MCF 10A (cell line): Measurements from ENCODE around the gene KIAA0825. TPM values are rescaled to one million over a fixed set of nuclear protein-coding genes. Genes with fewer than 3 reads are reported as not detected.

Experiments used
- BruUV-seq: library from RNA; stranded (reverse); fragments of 400-500 nt; replicated peaks from 2 replicates; lab custom pipeline; 2021; lab: Mats Ljungman, UMichigan
- CTCF ChIA-PET: fragments of 300-600 bp; sonication (Branson Sonifier 250); formaldehyde crosslinking; extraction: SDS; loops from one replicate; lab custom pipeline; 2021; ENCODE audit warnings: antibody characterized with exemption, inconsistent platforms; lab: Yijun Ruan, JAX
- POLR2A ChIA-PET: fragments of 300-600, 350-650 bp; sonication (Branson Sonifier 250); formaldehyde crosslinking; extraction: SDS; loops from one replicate; lab custom pipeline; 2020; ENCODE audit warnings: antibody characterized with exemption, inconsistent platforms; lab: Yijun Ruan, JAX
- DNase-seq: peaks from one replicate; pipeline ENCODE4 v3.0.0-alpha.2; 2018; ENCODE audit not compliant: unreplicated experiment
- H3K27ac Mint-ChIP-seq: one replicate; pipeline ENCODE4 v1.8.0; 2022; ENCODE audit warnings: mild to moderate bottlenecking, low read depth, mixed read lengths; ENCODE audit not compliant: unreplicated experiment
- H3K27me3 Mint-ChIP-seq: one replicate; pipeline ENCODE4 v1.8.0; 2022; ENCODE audit warnings: mixed read lengths; ENCODE audit not compliant: insufficient read depth, unreplicated experiment
- H3K36me3 Mint-ChIP-seq: one replicate; pipeline ENCODE4 v1.8.0; 2022; ENCODE audit warnings: mild to moderate bottlenecking, moderate library complexity, mixed read lengths; ENCODE audit not compliant: insufficient read depth, unreplicated experiment
- H3K4me1 Mint-ChIP-seq: one replicate; pipeline ENCODE4 v1.8.0; 2022; ENCODE audit warnings: mixed read lengths; ENCODE audit not compliant: insufficient read depth, unreplicated experiment
- H3K4me3 Mint-ChIP-seq: one replicate; pipeline ENCODE4 v1.8.0; 2022; ENCODE audit warnings: mild to moderate bottlenecking, moderate library complexity, mixed read lengths; ENCODE audit not compliant: unreplicated experiment
- H3K9me3 Mint-ChIP-seq: one replicate; pipeline ENCODE4 v1.8.0; 2022; ENCODE audit warnings: mixed read lengths; ENCODE audit not compliant: unreplicated experiment
- intact Hi-C: fragments of 100-400 bp; cut with micrococcal nuclease; formaldehyde crosslinking; loops from 2 replicates; pipeline ENCODE4 v1.14.1; 2022
- total RNA-seq: library from RNA; stranded (reverse); gene quantifications from 2 replicates; pipeline ENCODE4 v1.2.3, GENCODE V29; 2022
- TF ChIP-seq, protein P1 (sequence below): fragments of 200-600 bp; IDR thresholded peaks from one replicate; pipeline ENCODE4 v1.8.0; 2022; ENCODE audit warnings: antibody characterized with exemption, mild to moderate bottlenecking; ENCODE audit not compliant: unreplicated experiment

The KIAA0825 gene
- total RNA-seq, 1 experiment from 2014 or later = 2.1 TPM

DNA sequence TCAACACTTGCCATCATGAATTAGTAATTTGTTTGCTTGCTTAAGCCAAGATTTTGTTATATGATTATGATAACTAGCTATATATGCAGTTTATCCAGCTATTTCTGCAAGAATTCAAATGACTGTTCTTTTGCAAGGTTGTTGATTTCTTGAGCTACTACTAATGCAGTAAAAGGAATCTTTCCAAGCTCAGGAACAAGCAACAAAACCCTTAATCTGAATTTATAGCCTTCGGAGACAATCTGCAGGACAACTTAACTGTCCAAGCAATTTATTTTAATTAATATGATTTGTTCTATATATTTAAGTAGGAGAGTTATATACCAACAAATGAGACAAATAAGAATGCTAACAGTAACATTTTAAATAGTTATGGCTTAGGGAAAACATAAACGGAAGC is 450.3 kb downstream of the KIAA0825 start:
- no peaks in the 10 kb centered on the region for H3K4me1 Mint-ChIP-seq
- no peak overlapping the region for H3K27ac Mint-ChIP-seq
- CTCF ChIA-PET = no interaction called here
- intact Hi-C loops = no loop called here
- no peak overlapping the region for H3K4me3 Mint-ChIP-seq
- H3K9me3 Mint-ChIP-seq = peaks cover 8% of the 10 kb centered on the region
- POLR2A ChIA-PET = interaction anchor here (0.7 kb wide), 1 partner anchor 727 kb away, joined by 3 read pairs; no protein-coding TSS in a partner anchor
- TF ChIP-seq, protein P1, sequence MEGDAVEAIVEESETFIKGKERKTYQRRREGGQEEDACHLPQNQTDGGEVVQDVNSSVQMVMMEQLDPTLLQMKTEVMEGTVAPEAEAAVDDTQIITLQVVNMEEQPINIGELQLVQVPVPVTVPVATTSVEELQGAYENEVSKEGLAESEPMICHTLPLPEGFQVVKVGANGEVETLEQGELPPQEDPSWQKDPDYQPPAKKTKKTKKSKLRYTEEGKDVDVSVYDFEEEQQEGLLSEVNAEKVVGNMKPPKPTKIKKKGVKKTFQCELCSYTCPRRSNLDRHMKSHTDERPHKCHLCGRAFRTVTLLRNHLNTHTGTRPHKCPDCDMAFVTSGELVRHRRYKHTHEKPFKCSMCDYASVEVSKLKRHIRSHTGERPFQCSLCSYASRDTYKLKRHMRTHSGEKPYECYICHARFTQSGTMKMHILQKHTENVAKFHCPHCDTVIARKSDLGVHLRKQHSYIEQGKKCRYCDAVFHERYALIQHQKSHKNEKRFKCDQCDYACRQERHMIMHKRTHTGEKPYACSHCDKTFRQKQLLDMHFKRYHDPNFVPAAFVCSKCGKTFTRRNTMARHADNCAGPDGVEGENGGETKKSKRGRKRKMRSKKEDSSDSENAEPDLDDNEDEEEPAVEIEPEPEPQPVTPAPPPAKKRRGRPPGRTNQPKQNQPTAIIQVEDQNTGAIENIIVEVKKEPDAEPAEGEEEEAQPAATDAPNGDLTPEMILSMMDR = no peak
- H3K27me3 Mint-ChIP-seq = no peaks in the 10 kb centered on the region
- no TSS peak for BruUV-seq
- no peaks in the 10 kb centered on the region for H3K36me3 Mint-ChIP-seq
- no peak for DNase-seq

DNA sequence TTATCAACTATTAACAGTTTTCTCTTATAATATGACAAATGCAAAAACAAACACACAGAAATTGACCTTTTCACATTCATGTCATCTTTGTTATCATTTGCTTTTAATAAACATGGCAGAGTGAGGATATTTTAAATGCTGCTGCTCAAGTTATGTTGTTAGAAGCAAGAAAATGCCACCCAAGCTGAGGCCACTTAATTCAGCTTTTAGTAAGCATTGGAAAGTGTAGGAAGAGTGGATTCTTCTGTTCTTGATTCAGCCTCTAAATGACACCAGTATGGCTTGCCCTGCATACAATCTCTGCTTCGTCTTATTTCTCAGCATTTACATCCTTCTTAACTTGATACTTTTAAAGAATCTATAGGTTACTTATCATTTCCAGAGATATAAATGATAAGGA is 456.6 kb downstream of the KIAA0825 start:
- TF ChIP-seq, protein P1 = no peak
- H3K36me3 Mint-ChIP-seq = no peaks in the 10 kb centered on the region

DNA sequence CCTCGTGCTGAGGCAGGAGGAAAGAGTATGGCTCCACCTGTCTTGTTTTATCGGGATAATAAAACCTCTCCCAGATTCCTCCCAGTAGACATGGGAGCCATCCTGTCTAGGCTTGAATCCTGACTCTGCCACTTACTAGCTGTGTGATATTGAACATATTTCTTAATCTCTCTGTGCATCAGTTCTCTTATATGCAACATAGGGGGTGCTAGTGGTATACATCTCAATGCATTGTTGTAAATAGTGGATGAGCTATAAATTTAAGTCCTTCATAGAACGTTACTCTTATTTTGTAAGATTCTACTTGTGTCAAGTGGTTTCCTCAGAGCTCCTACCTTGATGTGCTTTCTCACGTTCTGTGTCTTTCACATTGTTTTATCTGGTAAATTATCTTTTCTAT is 459.3 kb downstream of the KIAA0825 start:
- H3K4me1 Mint-ChIP-seq = no peaks in the 10 kb centered on the region
- TF ChIP-seq, protein P1 = no peak
- no peaks in the 10 kb centered on the region for H3K36me3 Mint-ChIP-seq
- BruUV-seq = no TSS peak
- ChIA-PET POLR2A (no interaction called here), CTCF (interaction anchor here (0.5 kb wide), 1 partner anchor 525 kb away, joined by 3 read pairs; no protein-coding TSS in a partner anchor)
- H3K4me3 Mint-ChIP-seq = no peak overlapping the region
- H3K9me3 Mint-ChIP-seq = no peaks in the 10 kb centered on the region
- DNase-seq = peak; percentile 2
- no peaks in the 10 kb centered on the region for H3K27me3 Mint-ChIP-seq
- H3K27ac Mint-ChIP-seq = no peak overlapping the region
- intact Hi-C loops = no loop called here

More for the DNA sequence above, 456.6 kb downstream of the KIAA0825 start:
- H3K4me1 Mint-ChIP-seq = no peaks in the 10 kb centered on the region
- ChIA-PET POLR2A (no interaction called here), CTCF (no interaction called here)
- no peak for DNase-seq
- peaks cover 8% of the 10 kb centered on the region for H3K9me3 Mint-ChIP-seq
- no peak overlapping the region for H3K27ac Mint-ChIP-seq
- no peaks in the 10 kb centered on the region for H3K27me3 Mint-ChIP-seq
- intact Hi-C loops = loop anchor here (2.0 kb wide), 1 partner anchor 193 kb away; no protein-coding TSS in a partner anchor
- H3K4me3 Mint-ChIP-seq = no peak overlapping the region
- BruUV-seq = no TSS peak

DNA sequence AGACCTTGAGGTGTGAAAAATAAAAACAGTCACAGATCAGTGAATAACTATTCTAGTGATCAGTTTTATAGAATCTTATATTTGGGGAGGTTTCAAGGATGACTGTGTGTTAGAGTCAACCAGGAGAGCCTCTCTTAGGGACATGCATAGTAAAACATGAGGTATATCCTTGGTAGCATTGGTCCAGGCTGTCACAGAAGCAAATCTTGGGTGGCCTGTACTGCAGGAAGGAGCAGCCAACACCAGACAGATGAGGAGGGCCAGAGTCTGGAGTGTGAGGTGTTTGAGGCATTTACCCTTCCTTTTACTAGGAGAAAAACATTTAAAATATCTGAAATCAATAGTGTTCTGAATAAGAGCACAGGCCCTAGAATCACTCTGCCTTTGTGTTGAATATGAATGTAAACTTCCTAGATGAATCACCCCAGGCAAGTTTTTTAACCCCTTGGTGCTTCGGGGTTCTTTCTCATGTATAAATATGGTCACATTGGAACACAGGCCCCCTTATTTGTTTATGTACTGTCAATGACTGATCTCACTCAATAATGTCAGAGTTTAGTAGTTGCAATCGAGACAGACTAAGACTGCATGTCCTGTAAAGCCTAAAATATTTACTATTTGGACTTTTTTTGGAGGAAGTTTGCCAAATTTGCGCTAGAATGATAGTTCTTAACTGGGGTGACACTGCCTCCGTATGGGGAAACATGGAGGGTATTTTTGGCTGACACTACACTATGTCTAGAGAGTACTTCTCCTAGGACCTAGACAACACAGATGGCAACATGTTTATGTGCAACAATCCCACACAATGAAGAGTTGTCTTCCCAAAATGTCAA is 460.5 kb downstream of the KIAA0825 start:
- no TSS peak for BruUV-seq
- Mint-ChIP-seq H3K4me3 (no peak overlapping the region), H3K27ac (no peak overlapping the region), H3K9me3 (no peaks in the 10 kb centered on the region), H3K27me3 (no peaks in the 10 kb centered on the region), H3K36me3 (no peaks in the 10 kb centered on the region), H3K4me1 (no peaks in the 10 kb centered on the region)
- TF ChIP-seq, protein P1 = no peak
- intact Hi-C loops = no loop called here
- CTCF ChIA-PET = no interaction called here
- DNase-seq = no peak
- POLR2A ChIA-PET = no interaction called here
